ENCODE measurements around the gene AZGP1.
A peak's percentile ranks its signal among the peaks of the same experiment; 100 is the strongest.
"Not testable (repeated sequence)": the region's sequence is repeated elsewhere in the genome, so short reads cannot be mapped to it uniquely, and the experiment has no call there.

Gene AZGP1

GRCh38 chr7:99949645-99950228 is 26.1 kb downstream of the AZGP1 start:
- no peak for ATAC-seq

DNA sequence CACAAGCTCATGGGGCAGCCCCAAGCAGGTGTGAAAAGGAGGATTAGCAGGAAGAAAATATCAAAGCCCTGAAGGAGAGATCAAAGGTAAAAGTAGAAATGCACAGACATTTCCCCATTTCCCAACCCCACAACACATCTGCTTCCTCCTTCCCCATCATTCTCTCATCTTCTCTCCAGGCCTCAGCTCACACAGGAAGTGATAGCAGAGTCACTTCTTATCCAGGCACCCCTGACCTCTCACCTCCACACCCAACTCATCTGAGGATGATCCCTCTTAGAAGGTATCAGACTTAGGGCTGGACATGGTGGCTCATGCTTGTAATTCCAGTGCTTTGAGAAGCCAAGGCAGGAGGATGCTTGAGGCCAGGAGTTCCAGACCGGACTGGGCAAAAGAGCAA is 28.2 kb downstream of the AZGP1 start:
- ATAC-seq, result no peak

- ATAC-seq, result no peak
Measured at GRCh38 chr7:99944497-99945070, 31.2 kb downstream of the AZGP1 start.

DNA sequence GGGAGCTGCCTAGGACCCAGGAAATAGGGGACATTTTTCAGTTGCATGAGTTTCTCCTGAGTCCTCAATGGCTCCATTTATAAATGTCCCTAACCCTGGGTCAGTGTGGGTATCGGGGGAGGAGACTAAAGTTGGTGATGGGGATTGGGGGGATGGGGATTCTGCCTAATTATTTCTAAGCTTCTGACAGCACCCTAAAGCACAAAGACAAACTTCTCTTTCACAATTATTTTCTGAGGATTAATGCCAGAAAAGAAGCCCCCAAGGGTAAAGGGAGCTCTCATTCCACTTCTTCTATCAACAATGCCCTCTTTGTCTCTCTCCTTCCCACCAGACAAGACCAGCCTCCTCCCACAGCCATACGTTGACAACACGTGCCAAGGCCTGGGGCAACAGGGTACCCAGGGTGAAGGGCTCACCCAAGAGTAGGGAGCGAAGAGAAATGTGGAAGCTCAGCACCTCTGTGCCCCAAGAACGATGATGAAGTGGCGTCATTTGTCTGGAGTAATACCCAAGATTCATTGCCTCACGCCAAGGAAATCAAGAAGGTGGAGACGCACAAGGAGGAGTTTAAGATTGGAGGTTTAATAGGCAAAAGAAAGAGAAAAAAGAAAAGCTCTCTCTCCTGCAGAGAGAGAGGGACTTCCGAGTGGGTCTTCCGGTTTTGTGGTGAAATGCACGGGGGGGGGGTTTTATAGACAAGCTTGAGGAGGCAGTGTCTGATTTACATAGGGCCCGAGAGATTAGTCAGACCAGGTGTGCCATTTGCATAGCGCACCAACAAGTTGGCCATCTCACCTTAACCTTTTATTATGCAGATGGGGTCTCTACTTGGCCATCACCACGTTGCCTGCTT is 32.0 kb downstream of the AZGP1 start:
- no peak for ATAC-seq

DNA sequence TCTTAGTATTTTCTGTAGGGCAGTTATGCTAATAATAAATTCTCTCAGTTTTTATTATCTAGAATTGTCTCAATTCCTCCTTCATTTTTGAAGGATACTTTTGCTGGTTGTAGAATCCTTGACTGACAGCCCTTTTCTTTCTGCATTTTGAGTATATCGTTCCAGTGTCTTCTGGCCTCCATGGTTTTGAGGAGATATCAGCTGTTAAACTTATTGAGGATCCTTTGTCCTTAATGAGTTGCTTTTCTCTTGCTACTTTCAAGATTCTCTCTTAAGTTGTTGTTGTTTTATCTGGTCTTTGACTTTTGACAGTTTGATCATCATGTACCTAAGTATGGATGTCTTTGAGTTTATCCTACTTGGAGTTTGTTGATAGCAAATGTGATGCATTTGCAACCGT is 37.5 kb downstream of the AZGP1 start:
- ATAC-seq, result no peak

GRCh38 chr7:99935009-99935408 is 40.8 kb downstream of the AZGP1 start:
- not testable (repeated sequence) for ATAC-seq

- no peak for ATAC-seq
Measured at GRCh38 chr7:99930376-99930775, 45.5 kb downstream of the AZGP1 start.

DNA sequence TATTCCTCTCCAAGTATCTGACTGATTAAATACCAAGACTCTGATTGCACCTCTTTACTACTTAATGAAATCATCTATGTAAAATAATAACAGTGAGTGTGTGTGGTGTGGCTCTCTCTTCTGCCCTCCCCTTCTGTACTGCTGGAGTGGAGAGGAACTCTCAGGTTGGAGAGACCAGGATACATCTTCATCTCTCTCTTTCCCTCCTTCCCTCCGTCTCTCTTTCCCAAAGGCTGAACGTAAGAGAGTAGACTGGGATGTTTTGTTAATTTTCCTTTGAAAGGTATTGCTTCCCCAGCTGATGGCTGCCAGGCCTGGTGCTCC is 46.1 kb downstream of the AZGP1 start:
- ATAC-seq, result no peak

GRCh38 chr7:99928994-99929729 is 46.7 kb downstream of the AZGP1 start, which contains the start of gene GJC3:
TSS of gene GJC3 (minus strand) at chr7:99929620. CDS start at chr7:99929620, 0 bp downstream.
- peak; percentile 61 to 79 for ATAC-seq

GRCh38 chr7:99928188-99928587 is 47.6 kb downstream of the AZGP1 start:
- no peak for ATAC-seq

- ATAC-seq, result no peak
Measured at GRCh38 chr7:99927536-99927935, 48.3 kb downstream of the AZGP1 start.

GRCh38 chr7:99926321-99926720 is 49.5 kb downstream of the AZGP1 start:
- ATAC-seq, result no peak

DNA sequence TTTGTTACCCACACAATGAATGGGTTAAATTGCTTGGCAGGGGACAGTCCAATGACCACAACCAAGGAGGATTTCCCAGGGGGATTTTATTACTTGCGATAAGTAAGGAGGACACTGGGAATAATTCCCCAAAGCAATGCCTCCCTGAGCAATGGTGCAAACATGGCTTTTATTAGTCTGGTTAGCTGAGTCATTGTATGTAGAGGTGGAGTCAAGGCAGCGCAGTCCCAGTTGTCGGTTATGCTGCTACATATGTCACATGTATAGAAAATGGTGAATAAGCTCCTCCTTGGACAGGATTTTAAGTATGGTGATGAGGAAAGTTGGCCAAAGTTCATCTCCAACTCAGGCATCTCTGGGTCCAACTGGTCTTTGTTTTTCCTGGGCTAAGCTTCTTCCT is 52.6 kb downstream of the AZGP1 start:
- no peak for ATAC-seq

DNA sequence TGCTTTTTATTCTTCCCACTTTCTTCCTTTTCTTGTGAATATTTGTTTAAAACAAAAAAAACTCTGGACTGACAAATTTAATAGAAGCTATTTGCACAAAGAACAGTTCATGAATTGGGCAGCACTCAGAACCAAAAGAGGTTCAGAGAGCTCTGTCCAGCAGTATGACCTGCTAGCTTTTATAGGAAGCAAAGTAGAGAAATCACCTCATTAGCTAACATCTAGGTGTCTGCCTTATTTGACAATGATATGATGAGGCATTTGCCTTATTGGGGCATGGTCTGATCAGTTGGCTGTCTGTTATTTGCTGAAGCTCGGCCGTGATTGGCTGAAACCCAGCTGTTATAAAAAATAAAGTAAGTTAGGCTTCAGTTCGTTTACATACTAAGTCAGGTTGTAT is 55.7 kb downstream of the AZGP1 start:
- ATAC-seq, result no peak

DNA sequence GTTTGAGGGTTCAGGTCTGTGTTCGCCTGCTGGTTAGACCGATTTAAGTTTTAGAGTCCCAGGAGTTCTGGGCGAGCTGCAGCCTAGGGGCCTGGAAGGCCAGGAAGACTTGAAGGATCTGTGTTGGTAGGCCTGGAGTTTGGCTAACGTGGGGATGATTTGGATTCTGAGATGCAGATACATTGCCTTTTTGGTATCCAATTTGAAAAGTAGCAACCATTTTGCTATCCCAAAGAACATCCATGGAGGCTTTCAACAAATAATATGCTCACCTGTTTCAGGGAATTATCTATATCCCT is 56.1 kb downstream of the AZGP1 start:
- ATAC-seq, result no peak

GRCh38 chr7:99918959-99919813 is 56.6 kb downstream of the AZGP1 start, which contains the start of gene TRIM4:
TSS of gene TRIM4 (minus strand) at chr7:99919530. CDS start at chr7:99919401, 129 bp downstream.
- peak; percentile 99 to 100 for ATAC-seq
